Transverse colon (tissue), 4 donors: ENCODE measurements around the gene EDC4. TPM values are rescaled to one million over a fixed set of nuclear protein-coding genes. Genes with fewer than 3 reads are reported as not detected.
A peak's percentile ranks its signal among the peaks of the same experiment; 100 is the strongest.

ENCODE experiments used
- DNase-seq: peaks from one replicate; pipeline ENCODE4 v3.0.0-alpha.2; 2019
- H3K27ac ChIP-seq, 4 donors: fragments of 200-600 bp; sonication (generic); 2 replicates each; pipeline ENCODE4 v1.5.1; 2016 to 2018; ENCODE audit warnings: inconsistent platforms in 4 of 4
- H3K27me3 ChIP-seq: fragments of 200-600 bp; sonication (generic); 2 replicates; pipeline ENCODE4 v1.5.1; 2017; ENCODE audit warnings: inconsistent platforms
- H3K36me3 ChIP-seq, 4 donors: fragments of 200-600 bp; sonication (generic); 2 replicates each; pipeline ENCODE4 v1.5.1; 2017 to 2019; ENCODE audit warnings: inconsistent platforms in 4 of 4
- H3K4me1 ChIP-seq, 4 donors: fragments of 200-600 bp; sonication (generic); 2 replicates each; pipeline ENCODE4 v1.5.1; 2017 to 2020; ENCODE audit warnings: inconsistent platforms in 4 of 4
- H3K4me3 ChIP-seq, 4 donors: fragments of 200-600 bp; sonication (generic); 1 replicate in 1 of 4; 2 replicates in 3 of 4; pipeline versions ENCODE4 v1.5.1 to v1.6.1; 2017 to 2019; ENCODE audit warnings: inconsistent platforms in 4 of 4
- H3K9me3 ChIP-seq, 2 donors: fragments of 200-600 bp; sonication (generic); 2 replicates each; pipeline ENCODE4 v1.5.1; 2017 to 2019; ENCODE audit warnings: inconsistent platforms in 2 of 2
- EP300 ChIP-seq: sonication (generic); formaldehyde crosslinking; IDR thresholded peaks from one replicate; pipeline ENCODE4 v1.6.1; 2017; ENCODE audit warnings: antibody characterized with exemption, low read depth
- POLR2A ChIP-seq: fragments of 450-650 bp; IDR thresholded peaks from one replicate; pipeline ENCODE4 v1.6.1; 2016; ENCODE audit warnings: antibody characterized with exemption, mild to moderate bottlenecking, moderate library complexity
- POLR2AphosphoS5 ChIP-seq, 3 donors: sonication (generic); formaldehyde crosslinking; IDR thresholded peaks; one replicate each; pipeline ENCODE4 v1.6.1; 2016; ENCODE audit warnings: antibody characterized with exemption in 3 of 3
- WGBS, 2 donors: methylation state at CpG; one replicate each; pipeline ENCODE4 v1.1.5; 2018; ENCODE audit warnings: low coverage in 1 of 2; 5-methylcytosine and 5-hydroxymethylcytosine counted together
- in situ Hi-C, 4 donors: fragments of 200-750 bp; cut with MboI; loops; one replicate each; pipeline versions ENCODE4 v1.15.0 to v1.15.1; 2017; ENCODE audit warnings: low sequenced_read_pairs in 3 of 4, low pct_ligation_motif_present in 1 of 4, low pct_unique_long_range_greater_than_20kb in 1 of 4
- intact Hi-C: fragments of 100-400 bp; cut with DNase I; formaldehyde crosslinking; loops from one replicate; pipeline ENCODE4 v1.15.1; 2023; ENCODE audit warnings: low total_unique reads
- total RNA-seq, 4 donors: library from RNA; depleted of rRNA; stranded (reverse); fragments of >200 nt; gene quantifications; one replicate each; pipeline ENCODE4 v1.1.0, GENCODE V29; 2016
- TF ChIP-seq, protein P1 (sequence below), 5 experiments: fragments of 200-600 bp in 3 of 5; fragments of 450-650 bp in 2 of 5; sonication (generic) in 3 of 5; IDR thresholded peaks; 1 replicate in 2 of 5; 2 replicates in 3 of 5; pipeline ENCODE4 v1.5.1; 2016 to 2017; ENCODE audit warnings: antibody characterized with exemption in 5 of 5, inconsistent platforms in 3 of 5, mild to moderate bottlenecking in 2 of 5, moderate library complexity in 1 of 5

Gene EDC4
- total RNA-seq, 4 donors from 2014 or later, result 76.4 to 162 (median 105) TPM

DNA sequence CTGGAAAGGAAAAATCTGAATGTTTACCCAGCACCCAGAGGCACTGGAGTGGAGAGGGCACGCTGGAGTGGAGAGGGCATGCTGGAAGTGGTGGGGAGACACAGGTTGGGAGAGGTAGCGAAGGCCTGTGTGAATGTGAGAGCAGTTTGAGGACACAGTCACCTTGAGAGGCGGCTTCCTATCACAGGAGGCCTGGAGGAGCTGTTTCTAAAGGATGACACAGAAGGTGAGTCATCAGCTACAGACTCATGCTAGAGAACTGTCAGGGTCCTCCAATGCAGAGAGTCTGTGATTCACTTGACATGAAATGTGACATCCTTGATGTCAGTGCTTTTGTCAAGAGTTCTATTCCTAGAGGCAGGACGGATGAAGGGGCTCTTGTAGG lies 45.0 kb downstream of the EDC4 start:
- H3K27ac ChIP-seq, result peak overlapping the region; percentile 10 to 54 (median 32)
- in situ Hi-C loops, result no loop called here
- DNase-seq, result no peak

GRCh38 chr16:67919622-67920221 lies 46.9 kb downstream of the EDC4 start:
- H3K4me3 ChIP-seq, result no peak overlapping the region
- H3K27ac ChIP-seq, result no peak overlapping the region
- H3K36me3 ChIP-seq, result no peaks in the 10 kb centered on the region
- in situ Hi-C loops (loop anchor here in 2 of 4 donors (10.0 kb wide), 1 partner anchor 105 kb away; no protein-coding TSS in a partner anchor), intact Hi-C loops (loop anchor here (10.0 kb wide), 1 partner anchor 105 kb away; no protein-coding TSS in a partner anchor)
- no peaks in the 10 kb centered on the region for H3K9me3 ChIP-seq
- TF ChIP-seq EP300, result no peak
- TF ChIP-seq POLR2AphosphoS5 (IDR thresholded peaks at IDR 0.05), result no peak
- TF ChIP-seq POLR2A, result no peak
- TF ChIP-seq, protein P1, sequence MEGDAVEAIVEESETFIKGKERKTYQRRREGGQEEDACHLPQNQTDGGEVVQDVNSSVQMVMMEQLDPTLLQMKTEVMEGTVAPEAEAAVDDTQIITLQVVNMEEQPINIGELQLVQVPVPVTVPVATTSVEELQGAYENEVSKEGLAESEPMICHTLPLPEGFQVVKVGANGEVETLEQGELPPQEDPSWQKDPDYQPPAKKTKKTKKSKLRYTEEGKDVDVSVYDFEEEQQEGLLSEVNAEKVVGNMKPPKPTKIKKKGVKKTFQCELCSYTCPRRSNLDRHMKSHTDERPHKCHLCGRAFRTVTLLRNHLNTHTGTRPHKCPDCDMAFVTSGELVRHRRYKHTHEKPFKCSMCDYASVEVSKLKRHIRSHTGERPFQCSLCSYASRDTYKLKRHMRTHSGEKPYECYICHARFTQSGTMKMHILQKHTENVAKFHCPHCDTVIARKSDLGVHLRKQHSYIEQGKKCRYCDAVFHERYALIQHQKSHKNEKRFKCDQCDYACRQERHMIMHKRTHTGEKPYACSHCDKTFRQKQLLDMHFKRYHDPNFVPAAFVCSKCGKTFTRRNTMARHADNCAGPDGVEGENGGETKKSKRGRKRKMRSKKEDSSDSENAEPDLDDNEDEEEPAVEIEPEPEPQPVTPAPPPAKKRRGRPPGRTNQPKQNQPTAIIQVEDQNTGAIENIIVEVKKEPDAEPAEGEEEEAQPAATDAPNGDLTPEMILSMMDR (IDR thresholded peaks at IDR 0.05), result no peak
- WGBS, 2 donors, result 86 to 88% methylated on average over 2 to 6 of the region's 6 CpGs
- H3K4me1 ChIP-seq, result peaks cover 6 to 31% (median 14%) of the 10 kb centered on the region in 4 donors
- no peak for DNase-seq
- no peaks in the 10 kb centered on the region for H3K27me3 ChIP-seq

More for the DNA sequence above, 45.0 kb downstream of the EDC4 start:
- no peaks in the 10 kb centered on the region for H3K36me3 ChIP-seq
- H3K9me3 ChIP-seq, result no peaks in the 10 kb centered on the region
- H3K4me3 ChIP-seq, result no peak overlapping the region
- peaks cover 6 to 31% (median 14%) of the 10 kb centered on the region in 4 donors for H3K4me1 ChIP-seq
- intact Hi-C loops, result no loop called here
- WGBS, 2 donors, result 85 to 89% methylated on average over 3 to 4 of the region's 4 CpGs
- TF ChIP-seq POLR2A, result no peak
- TF ChIP-seq, protein P1 (IDR thresholded peaks at IDR 0.05), result no peak
- no peak for TF ChIP-seq POLR2AphosphoS5 (IDR thresholded peaks at IDR 0.05)
- no peak for TF ChIP-seq EP300
- H3K27me3 ChIP-seq, result no peaks in the 10 kb centered on the region

DNA sequence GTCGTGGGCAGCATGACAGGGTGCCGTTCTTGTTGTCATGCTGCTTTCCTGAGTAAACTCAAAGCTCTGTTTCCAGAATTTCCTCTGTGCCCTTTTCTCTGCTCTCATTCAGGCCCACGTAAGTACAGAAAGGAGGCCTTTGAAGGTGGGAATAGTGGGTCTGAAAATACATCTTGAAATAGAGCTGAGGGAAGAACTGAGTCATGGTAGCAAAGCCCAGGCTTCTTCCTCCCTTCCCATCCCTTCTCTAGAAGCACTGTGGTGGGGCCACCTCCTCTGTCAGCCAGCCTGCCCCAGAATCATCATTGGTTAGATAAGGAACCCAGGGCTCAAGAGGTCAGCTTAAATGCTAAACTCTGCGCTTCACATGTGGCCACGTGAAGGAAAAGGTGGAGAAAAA lies 49.4 kb downstream of the EDC4 start:
- H3K4me1 ChIP-seq, result peaks cover 0 to 11% (median 7%) of the 10 kb centered on the region in 4 donors
- WGBS, 2 donors, result 83 to 85% methylated on average over 3 to 5 of the region's 5 CpGs
- H3K9me3 ChIP-seq, result no peaks in the 10 kb centered on the region
- TF ChIP-seq POLR2AphosphoS5 (IDR thresholded peaks at IDR 0.05) (no peak), POLR2A (no peak), EP300 (no peak)
- TF ChIP-seq, protein P1 (IDR thresholded peaks at IDR 0.05), result no peak
- H3K27me3 ChIP-seq, result no peaks in the 10 kb centered on the region
- DNase-seq, result no peak
- H3K4me3 ChIP-seq, result no peak overlapping the region
- in situ Hi-C loops, result loop anchor here in 2 of 4 donors (10.0 kb wide), 1 partner anchor 107 kb away; no protein-coding TSS in a partner anchor
- intact Hi-C loops, result loop anchor here (10.0 kb wide), 1 partner anchor 107 kb away; no protein-coding TSS in a partner anchor
- H3K27ac ChIP-seq, result no peak overlapping the region
- H3K36me3 ChIP-seq, result no peaks in the 10 kb centered on the region

DNA sequence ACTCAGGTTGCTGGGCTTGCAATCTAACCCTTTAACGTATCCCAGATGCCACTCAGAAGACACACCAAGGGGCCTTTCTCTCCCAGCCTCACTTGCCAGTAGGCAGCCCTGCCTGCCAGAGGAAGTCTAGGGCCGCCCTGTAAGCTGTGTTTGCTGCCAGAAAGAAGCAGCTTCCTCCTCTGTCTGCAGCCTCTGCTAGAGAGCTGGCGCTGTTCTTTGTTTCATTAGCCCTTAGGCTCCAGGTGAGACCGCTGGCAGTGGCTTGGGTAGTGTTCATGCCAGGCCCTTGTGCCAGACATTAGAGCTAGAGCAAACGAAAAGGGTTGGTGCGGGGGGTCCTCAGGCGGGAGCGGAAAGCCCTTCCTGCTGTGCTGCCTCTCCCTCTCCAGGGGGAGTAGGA lies 49.9 kb downstream of the EDC4 start:
- no peak for TF ChIP-seq EP300
- TF ChIP-seq POLR2A, result no peak
- TF ChIP-seq, protein P1 (IDR thresholded peaks at IDR 0.05), result no peak
- TF ChIP-seq POLR2AphosphoS5 (IDR thresholded peaks at IDR 0.05), result no peak
- Histone ChIP-seq H3K9me3 (no peaks in the 10 kb centered on the region), H3K27me3 (no peaks in the 10 kb centered on the region), H3K4me3 (no peak overlapping the region), H3K4me1 (peaks cover 0 to 5% (median 4%) of the 10 kb centered on the region in 4 donors), H3K27ac (no peak overlapping the region), H3K36me3 (peaks cover 0 to 5% (median 2%) of the 10 kb centered on the region in 4 donors)
- DNase-seq, result no peak
- in situ Hi-C loops, result loop anchor here in 2 of 4 donors (10.0 kb wide), 1 partner anchor 108 kb away; no protein-coding TSS in a partner anchor
- intact Hi-C loops, result loop anchor here (10.0 kb wide), 1 partner anchor 108 kb away; no protein-coding TSS in a partner anchor
- WGBS, 2 donors, result 86% methylated on average over 8 of the region's 8 CpGs; no CpG with 5 or more reads in 1 of the 2 donors
